GM18508 (cell line): ENCODE results near the gene PCBP1.
"Not testable (repeated sequence)": the region's sequence is repeated elsewhere in the genome, so short reads cannot be mapped to it uniquely, and the experiment has no call there.

ENCODE experiments used
- ATAC-seq: cut with Tn5 transposase; IDR thresholded peaks from one replicate; pipeline ENCODE4 v1.9.1; 2021; ENCODE audit warnings: moderate number of reproducible peaks; ENCODE audit not compliant: insufficient read depth, unreplicated experiment

PCBP1 gene

GRCh38 chr2:70123051-70123828, 36.0 kb downstream of the PCBP1 start:
- no peak for ATAC-seq

- no peak for ATAC-seq
Measured at GRCh38 chr2:70123829-70124116, 36.5 kb downstream of the PCBP1 start.

- no peak for ATAC-seq
Measured at GRCh38 chr2:70124983-70125480, 37.8 kb downstream of the PCBP1 start.

GRCh38 chr2:70125498-70125898, 38.2 kb downstream of the PCBP1 start:
- ATAC-seq, result no peak

- no peak for ATAC-seq
Measured at GRCh38 chr2:70126413-70126812, 39.1 kb downstream of the PCBP1 start.

- no peak for ATAC-seq
Measured at GRCh38 chr2:70128005-70128404, 40.7 kb downstream of the PCBP1 start.

GRCh38 chr2:70131344-70132143, 44.3 kb downstream of the PCBP1 start:
- ATAC-seq, result not testable (repeated sequence)

- ATAC-seq, result peak; percentile 34
Measured at GRCh38 chr2:70132244-70133126, 45.2 kb downstream of the PCBP1 start.

GRCh38 chr2:70133127-70133452, 45.8 kb downstream of the PCBP1 start:
- ATAC-seq, result no peak

GRCh38 chr2:70133491-70134322, 46.4 kb downstream of the PCBP1 start:
- ATAC-seq, result no peak

GRCh38 chr2:70134323-70134983, 47.2 kb downstream of the PCBP1 start:
- not testable (repeated sequence) for ATAC-seq
